SK-N-SH (cell line): Measurements from ENCODE around the gene RASAL2. TPM values are rescaled to one million over a fixed set of nuclear protein-coding genes. Genes with fewer than 3 reads are reported as not detected.

Experiments used
- CTCF ChIA-PET: fragments of 300-600, 350-600 bp; formaldehyde crosslinking; extraction: SDS; loops from one replicate; lab custom pipeline; 2021; lab: Yijun Ruan, JAX
- POLR2A ChIA-PET: fragments of 350-600 bp; sonication (Branson Sonifier 250); formaldehyde crosslinking; extraction: SDS; loops from one replicate; lab custom pipeline; 2020; ENCODE audit warnings: antibody characterized with exemption, inconsistent platforms; lab: Yijun Ruan, JAX
- DNase-seq: peaks from one replicate; pipeline ENCODE4 v3.0.0; 2012
- H2AFZ ChIP-seq: fragments of 200-600 bp; sonication (generic); 2 replicates; pipeline ENCODE4 v1.8.1; 2016; ENCODE audit warnings: antibody characterized with exemption, mild to moderate bottlenecking, low read depth
- H3F3A ChIP-seq: fragments of 200-600 bp; sonication (generic); replicated peaks from 2 replicates; pipeline ENCODE3; 2016; ENCODE audit warnings: antibody characterized with exemption, mild to moderate bottlenecking; ENCODE audit not compliant: insufficient read depth
- H3K27ac ChIP-seq, 2 experiments: fragments of 200-500 bp in 1 of 2; fragments of 200-600 bp in 1 of 2; sonication (Bioruptor generic) in 1 of 2; sonication (generic), shearing (Covaris generic) in 1 of 2; 2 replicates each; pipeline versions ENCODE4 v1.5.1 to v1.6.1; 2014 to 2016; ENCODE audit warnings: low read depth in 2 of 2, inconsistent platforms in 1 of 2, low read length in 1 of 2, mild to moderate bottlenecking in 1 of 2, mixed read lengths in 1 of 2
- H3K27me3 ChIP-seq: fragments of 200-600 bp; sonication (generic), shearing (Covaris generic); 2 replicates; pipeline ENCODE4 v1.6.1; 2016; ENCODE audit warnings: mixed run types; ENCODE audit not compliant: insufficient read depth
- H3K36me3 ChIP-seq, 2 experiments: fragments of 200-500 bp in 1 of 2; fragments of 200-600 bp in 1 of 2; sonication (Bioruptor generic) in 1 of 2; sonication (generic) in 1 of 2; replicated peaks in 1 of 2; 2 replicates each; pipeline versions ENCODE3 to v1.5.1; 2014 to 2016; ENCODE audit warnings: low read length in 1 of 2, mild to moderate bottlenecking in 1 of 2; ENCODE audit not compliant: insufficient read depth in 2 of 2, control insufficient read depth in 1 of 2
- H3K4me1 ChIP-seq, 2 experiments: fragments of 200-500 bp in 1 of 2; fragments of 200-600 bp in 1 of 2; sonication (Bioruptor generic) in 1 of 2; sonication (generic), shearing (Covaris generic) in 1 of 2; 2 replicates each; pipeline versions ENCODE4 v1.5.1 to v1.6.1; 2014 to 2016; ENCODE audit warnings: low read depth in 1 of 2, low read length in 1 of 2, mixed run types in 1 of 2; ENCODE audit not compliant: insufficient read depth in 2 of 2, control insufficient read depth in 1 of 2
- H3K4me2 ChIP-seq: fragments of 200-600 bp; sonication (generic), shearing (Covaris generic); 2 replicates; pipeline ENCODE4 v1.6.1; 2017; ENCODE audit warnings: mixed run types
- H3K4me3 ChIP-seq, 2 experiments: fragments of 200-500 bp in 1 of 2; fragments of 200-600 bp in 1 of 2; sonication (Bioruptor generic) in 1 of 2; sonication (generic), shearing (Covaris generic) in 1 of 2; 2 replicates each; pipeline versions ENCODE4 v1.5.1 to v1.8.1; 2014 to 2016; ENCODE audit warnings: low read depth in 2 of 2, inconsistent platforms in 1 of 2, low read length in 1 of 2, mild to moderate bottlenecking in 1 of 2, mixed read lengths in 1 of 2, moderate library complexity in 1 of 2
- H3K79me2 ChIP-seq: fragments of 200-600 bp; sonication (generic); 2 replicates; pipeline ENCODE4 v1.8.1; 2017; ENCODE audit warnings: mild to moderate bottlenecking; ENCODE audit not compliant: insufficient read depth
- H3K9ac ChIP-seq: fragments of 200-600 bp; sonication (generic); 2 replicates; pipeline ENCODE4 v1.6.1; 2017; ENCODE audit warnings: mixed run types
- H3K9me2 ChIP-seq: fragments of 200-600 bp; sonication (generic); 2 replicates; pipeline ENCODE4 v1.6.1; 2017; ENCODE audit warnings: mixed run types
- H3K9me3 ChIP-seq: fragments of 200-600 bp; sonication (generic); 2 replicates; pipeline ENCODE4 v1.6.1; 2017; ENCODE audit warnings: mixed run types, mild to moderate bottlenecking, moderate library complexity
- H4K20me1 ChIP-seq: fragments of 200-600 bp; sonication (generic); 2 replicates; pipeline ENCODE4 v1.6.1; 2017; ENCODE audit warnings: mild to moderate bottlenecking, mixed run types; ENCODE audit not compliant: insufficient read depth
- ELF1 ChIP-seq: IDR thresholded peaks from 2 replicates; pipeline ENCODE4 v1.4.0; 2012
- EP300 ChIP-seq, 2 experiments: IDR thresholded peaks; 2 replicates each; pipeline versions ENCODE4 v1.4.0 to v1.6.1; 2012; ENCODE audit warnings: borderline replicate concordance in 1 of 2, low read depth in 1 of 2, low read length in 1 of 2
- EZH2phosphoT487 ChIP-seq: fragments of 200-600 bp; sonication (generic); IDR thresholded peaks from 2 replicates; pipeline ENCODE4 v1.6.1; 2017; ENCODE audit warnings: low read depth, mixed run types, mild to moderate bottlenecking, antibody characterized with exemption, moderate library complexity, borderline replicate concordance
- FOXM1 ChIP-seq: IDR thresholded peaks from 2 replicates; pipeline ENCODE4 v1.4.0; 2012; ENCODE audit warnings: low read depth, mild to moderate bottlenecking
- GATA2 ChIP-seq: sonication (generic); formaldehyde crosslinking; IDR thresholded peaks from 2 replicates; pipeline ENCODE4 v1.5.0; 2020; ENCODE audit warnings: mild to moderate bottlenecking, missing genetic modification reagents
- JUND ChIP-seq: IDR thresholded peaks from 2 replicates; pipeline ENCODE4 v1.4.0; 2012
- NFIC ChIP-seq: IDR thresholded peaks from 2 replicates; pipeline ENCODE4 v1.4.0; 2012; ENCODE audit warnings: borderline replicate concordance
- POLR2AphosphoS5 ChIP-seq: IDR thresholded peaks from 2 replicates; pipeline ENCODE4 v1.6.1; 2012; ENCODE audit warnings: low read depth, low read length
- RAD21 ChIP-seq: IDR thresholded peaks from 2 replicates; pipeline ENCODE4 v1.6.1; 2012; ENCODE audit warnings: mild to moderate bottlenecking, low read length
- RCOR1 ChIP-seq: fragments of 150-350 bp; IDR thresholded peaks from 2 replicates; pipeline ENCODE4 v1.6.1; 2017; ENCODE audit warnings: antibody characterized with exemption, low read length
- REST ChIP-seq: IDR thresholded peaks from 2 replicates; pipeline ENCODE4 v1.6.1; 2012; ENCODE audit warnings: mild to moderate bottlenecking, low read depth, low read length, moderate library complexity
- RFX5 ChIP-seq: IDR thresholded peaks from 2 replicates; pipeline ENCODE4 v1.6.1; 2012; ENCODE audit warnings: mild to moderate bottlenecking, improper control_type of control experiment, low read length
- TAF1 ChIP-seq: IDR thresholded peaks from 2 replicates; pipeline ENCODE4 v1.6.1; 2012; ENCODE audit warnings: low read depth, mild to moderate bottlenecking, low read length, moderate library complexity, borderline replicate concordance
- TEAD4 ChIP-seq: IDR thresholded peaks from 2 replicates; pipeline ENCODE4 v1.4.0; 2012; ENCODE audit warnings: mild to moderate bottlenecking, borderline replicate concordance; ENCODE audit not compliant: insufficient read depth
- USF1 ChIP-seq: IDR thresholded peaks from 2 replicates; pipeline ENCODE4 v1.4.0; 2012; ENCODE audit warnings: low read depth, borderline replicate concordance
- ZBTB33 ChIP-seq: IDR thresholded peaks from 2 replicates; pipeline ENCODE4 v1.4.0; 2012; ENCODE audit warnings: low read depth, borderline replicate concordance
- WGBS: methylation state at CpG from one replicate; pipeline ENCODE4 v1.1.6; 2017; ENCODE audit warnings: low lambda C conversion rate; 5-methylcytosine and 5-hydroxymethylcytosine counted together
- polyA plus RNA-seq, 3 experiments: library from polyadenylated mRNA; depleted of rRNA; stranded (reverse); fragments of >200 nt; gene quantifications; 2 replicates each; pipeline ENCODE4 v1.2.3, GENCODE V29; 2012

Gene RASAL2
- polyA plus RNA-seq, 1 of the 3 experiments (the other 2 are of a cell fraction) = 6.9 TPM

- TF ChIP-seq REST = no peak
- TF ChIP-seq ZBTB33 = no peak
- TF ChIP-seq NFIC = no peak
- TF ChIP-seq EZH2phosphoT487 = no peak
- TF ChIP-seq TEAD4 = no peak
- TF ChIP-seq EP300 (IDR thresholded peaks at IDR 0.05; ENCODE audit: borderline replicate concordance in 1 of 2, low read depth in 1 of 2, low read length in 1 of 2) = no peak
- TF ChIP-seq USF1 = no peak
- TF ChIP-seq GATA2 (CRISPR knock-in tag) = no peak
- TF ChIP-seq FOXM1 = no peak
- no peak for TF ChIP-seq ELF1
- TF ChIP-seq POLR2AphosphoS5 = no peak
- no peak for TF ChIP-seq RCOR1
- no peak for TF ChIP-seq JUND
These were observed 45.0 kb upstream of the RASAL2 start (continued) for GRCh38 chr1:178048883-178049282.

DNA sequence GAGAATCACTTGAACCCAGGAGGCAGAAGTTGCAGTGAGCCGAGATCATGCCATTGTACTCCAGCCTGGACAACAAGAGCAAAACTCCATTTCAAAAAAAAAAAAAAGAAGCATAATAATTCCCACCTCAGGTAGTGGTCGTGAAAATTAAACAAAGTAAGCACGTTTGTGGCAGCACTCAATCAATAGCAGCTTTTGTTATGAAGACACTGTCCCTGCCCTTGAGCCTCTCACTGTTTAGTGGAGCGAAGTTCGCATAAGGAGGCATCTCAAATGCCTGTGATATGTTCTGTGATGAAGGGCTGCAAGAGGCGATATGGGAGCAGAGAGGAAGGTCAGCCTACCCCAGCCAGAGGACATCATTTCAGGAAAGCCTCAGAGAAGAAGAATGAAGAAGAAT, 43.8 kb upstream of the RASAL2 start:
- TF ChIP-seq TAF1 (no peak), RFX5 (no peak), TEAD4 (no peak), GATA2 (CRISPR knock-in tag) (no peak), RAD21 (no peak)
- WGBS = 86% methylated on average over 6 of the region's 6 CpGs
- Histone ChIP-seq H3F3A (no peaks in the 10 kb centered on the region), H3K4me1 (peaks cover 0 to 2% of the 10 kb centered on the region in 2 experiments; a peak in 2 of 4 replicates), H2AFZ (no peak overlapping the region), H4K20me1 (no peaks in the 10 kb centered on the region), H3K9me2 (no peaks in the 10 kb centered on the region), H3K9me3 (no peaks in the 10 kb centered on the region), H3K27me3 (no peaks in the 10 kb centered on the region), H3K79me2 (no peaks in the 10 kb centered on the region), H3K36me3 (no peaks in the 10 kb centered on the region), H3K4me2 (no peak overlapping the region), H3K27ac (no peak overlapping the region), H3K9ac (no peak overlapping the region), H3K4me3 (no peak overlapping the region)
- DNase-seq = no peak
- ChIA-PET POLR2A (no interaction called here), CTCF (interaction anchor here (1.2 to 2.9 kb wide), 4 partner anchors 11 to 260 kb away, joined by 3 to 9 read pairs (median 4); no protein-coding TSS in a partner anchor)
